GM21367 (cell line): Measurements from ENCODE around the gene BRIP1.
"Not testable (repeated sequence)": the region's sequence is repeated elsewhere in the genome, so short reads cannot be mapped to it uniquely, and the experiment has no call there.

Source experiments
- ATAC-seq: cut with Tn5 transposase; IDR thresholded peaks from one replicate; pipeline ENCODE4 v1.9.1; 2021; ENCODE audit not compliant: unreplicated experiment

Gene BRIP1

DNA sequence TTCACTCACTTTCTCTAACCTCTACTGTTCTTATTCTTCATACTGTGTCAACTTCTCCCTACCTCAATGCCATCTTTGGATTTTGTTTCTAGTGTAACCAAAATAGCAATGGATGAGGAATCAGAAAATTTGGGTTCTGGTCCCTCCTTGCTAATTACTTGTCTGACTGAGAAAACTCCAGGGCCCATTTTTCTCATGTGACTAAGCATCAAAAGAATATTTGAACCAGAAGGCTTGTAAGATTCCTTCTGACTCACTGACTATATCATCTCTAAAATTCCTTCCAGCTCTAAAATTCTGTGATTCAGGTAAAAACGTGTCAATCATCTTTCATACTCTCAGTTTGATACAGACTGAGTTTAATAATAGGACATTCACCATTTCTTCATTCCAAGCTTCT, 57.9 kb downstream of the BRIP1 start:
- ATAC-seq: no peak

DNA sequence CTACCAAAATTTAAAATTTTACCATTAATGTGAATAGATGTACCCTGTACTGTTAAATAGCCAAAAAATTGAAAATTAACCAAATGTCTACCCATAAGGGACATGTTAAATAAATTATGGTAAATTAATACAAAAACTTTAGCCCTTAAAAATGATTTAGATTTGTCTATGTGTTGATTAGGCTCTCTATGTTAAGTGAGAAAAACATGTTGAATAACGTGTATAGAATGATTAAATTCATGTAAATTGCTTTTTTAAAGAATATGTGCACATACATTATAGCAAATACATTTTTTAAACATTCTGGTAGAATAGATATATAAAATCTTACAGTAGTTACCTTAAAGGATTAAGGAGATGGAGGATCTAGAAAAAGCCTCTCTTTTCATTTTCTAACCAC, 59.5 kb downstream of the BRIP1 start:
- ATAC-seq: no peak

DNA sequence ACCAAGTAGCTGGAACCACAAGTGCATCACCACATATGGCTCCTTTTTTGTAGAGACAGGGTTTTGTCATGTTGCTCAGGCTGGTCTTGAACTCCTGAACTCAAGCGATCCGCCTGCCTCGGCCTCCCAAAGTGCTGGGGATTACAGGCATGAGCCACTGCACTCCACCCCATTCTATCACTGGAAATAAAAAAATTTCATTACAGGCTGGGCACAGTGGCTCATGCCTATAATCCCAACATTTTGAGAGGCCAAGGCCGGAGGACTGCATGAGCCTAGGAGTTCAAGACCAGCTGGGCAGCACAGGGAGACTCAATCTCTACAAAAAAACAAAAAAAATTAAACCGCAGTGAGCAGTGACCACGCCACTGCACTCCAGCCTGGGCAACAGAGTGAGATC, 60.1 kb downstream of the BRIP1 start:
- ATAC-seq: no peak

DNA sequence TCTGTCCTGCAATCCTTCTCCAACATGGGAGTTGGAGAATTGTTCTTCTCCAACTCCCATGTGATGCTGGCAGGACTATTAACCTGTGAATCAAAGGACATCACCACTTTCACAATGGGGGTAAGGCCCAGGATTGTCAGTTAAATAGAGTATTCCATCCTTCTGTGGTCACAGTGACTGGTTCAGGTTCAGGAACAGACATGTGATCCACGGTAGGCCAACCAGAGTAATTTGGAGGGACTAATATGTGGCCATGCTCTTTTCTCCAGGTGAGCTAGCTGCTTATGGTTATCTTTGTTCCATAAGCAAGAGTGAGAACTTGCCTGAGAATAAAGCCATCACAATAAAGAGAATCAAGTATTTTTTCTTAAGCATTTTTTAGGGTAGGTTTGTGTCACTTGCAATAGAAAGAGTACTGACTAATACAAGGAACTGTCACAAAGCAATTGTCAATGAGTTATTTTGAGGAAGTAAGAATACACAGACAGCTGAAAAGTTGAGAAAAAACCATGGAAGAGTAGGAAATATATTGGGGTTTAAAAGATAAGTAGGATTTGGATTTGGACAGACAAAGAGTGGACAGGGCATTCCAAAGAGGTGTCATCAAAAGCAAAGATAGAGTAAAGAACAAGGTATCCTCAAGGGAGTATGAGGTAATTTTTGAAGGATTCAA, 63.4 kb downstream of the BRIP1 start:
- no peak for ATAC-seq

DNA sequence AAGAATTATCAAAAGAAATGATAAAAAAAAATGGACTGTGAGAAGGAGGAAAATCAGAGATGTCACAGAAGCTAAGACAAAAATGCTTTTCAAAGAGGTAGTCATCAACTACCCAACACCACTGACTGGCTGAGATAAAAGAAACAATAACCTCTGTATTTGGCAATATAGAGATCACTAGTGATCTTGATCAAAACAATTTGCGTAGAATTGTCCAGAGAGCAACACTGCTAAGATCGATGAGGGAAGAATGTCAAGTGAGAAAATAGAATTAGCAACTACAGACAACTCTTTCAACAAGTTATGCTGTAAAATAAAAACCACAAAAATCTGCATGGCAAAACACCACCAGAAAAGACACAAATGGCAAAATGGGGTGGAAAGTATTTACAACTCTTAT, 66.0 kb downstream of the BRIP1 start:
- ATAC-seq: no peak

DNA sequence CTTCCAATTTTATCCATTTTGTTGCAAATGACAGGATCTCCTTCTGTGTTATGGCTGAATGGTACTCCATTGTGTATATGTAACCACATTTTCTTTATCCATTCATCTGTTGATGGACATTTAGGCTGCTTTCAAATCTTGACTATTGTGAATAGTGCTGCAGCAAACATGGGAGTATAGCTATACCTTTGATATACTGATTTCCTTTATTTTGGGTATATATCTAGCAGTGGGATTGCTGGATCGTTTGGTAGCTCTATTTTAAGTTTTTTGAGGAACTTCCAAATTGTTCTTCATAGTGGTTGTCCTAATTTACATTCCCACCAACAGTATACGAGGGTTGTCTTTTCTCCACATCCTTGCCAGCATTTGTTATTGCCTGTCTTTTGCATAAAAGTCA, 67.8 kb downstream of the BRIP1 start:
- no peak for ATAC-seq

- no peak for ATAC-seq
These were observed 68.5 kb downstream of the BRIP1 start for GRCh38 chr17:61794792-61795191.

DNA sequence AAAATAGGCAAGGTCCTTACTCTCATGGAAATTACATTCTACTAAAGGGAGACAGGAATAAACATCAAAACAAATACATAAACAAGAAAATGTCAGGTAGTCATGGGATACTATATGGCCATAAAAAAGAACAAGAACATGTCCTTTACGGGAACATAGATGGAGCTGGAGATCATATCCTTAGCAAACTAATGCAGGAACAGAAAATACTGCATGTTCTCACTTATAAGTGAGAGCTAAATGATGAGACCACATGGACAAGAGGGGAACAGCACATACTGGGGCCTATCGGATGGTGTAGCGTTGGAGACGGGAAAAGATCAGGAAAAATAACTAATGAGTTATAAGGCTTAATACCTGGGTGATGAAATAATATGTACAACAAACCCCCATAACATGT, 69.1 kb downstream of the BRIP1 start:
- no peak for ATAC-seq

- ATAC-seq: no peak
These were observed 69.8 kb downstream of the BRIP1 start for GRCh38 chr17:61793565-61793964.

- no peak for ATAC-seq
These were observed 73.5 kb downstream of the BRIP1 start for GRCh38 chr17:61789872-61790271.

GRCh38 chr17:61786088-61786487, 77.2 kb downstream of the BRIP1 start:
- no peak for ATAC-seq

- no peak for ATAC-seq
These were observed 78.8 kb downstream of the BRIP1 start for GRCh38 chr17:61784510-61784909.

DNA sequence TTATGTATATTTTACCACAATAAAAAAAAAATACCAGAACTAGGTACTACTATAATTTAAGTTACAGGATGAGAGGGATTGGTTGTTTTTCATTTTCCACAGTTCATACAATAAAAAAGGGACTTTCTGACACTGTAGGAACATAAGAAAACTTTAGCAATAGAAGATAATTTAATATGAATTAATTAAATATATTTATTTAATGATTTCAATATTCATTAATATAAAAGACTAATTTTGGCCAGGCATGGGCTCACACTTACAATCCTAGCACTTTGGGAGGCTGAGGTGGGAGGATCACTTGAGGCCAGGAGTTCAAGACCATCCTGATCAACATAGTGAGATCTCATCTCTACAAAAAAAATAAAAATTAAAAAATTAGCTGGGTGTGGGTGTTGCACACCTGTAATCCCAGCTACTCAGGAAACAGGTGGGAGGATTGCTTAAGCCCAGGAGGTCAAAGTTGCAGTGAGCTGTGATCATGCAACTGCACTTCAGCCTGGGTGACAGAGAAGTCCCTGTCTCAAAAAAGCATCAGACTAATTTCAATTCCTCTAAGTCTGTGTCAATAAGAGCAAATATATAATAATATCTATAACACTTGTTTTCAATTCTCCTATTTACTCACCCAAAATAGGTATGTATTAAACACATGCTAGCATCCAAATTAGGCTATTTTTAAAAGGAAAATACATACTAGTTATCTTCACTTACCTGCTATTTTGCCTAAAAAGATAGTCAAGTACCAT, 79.6 kb downstream of the BRIP1 start:
- ATAC-seq: no peak

DNA sequence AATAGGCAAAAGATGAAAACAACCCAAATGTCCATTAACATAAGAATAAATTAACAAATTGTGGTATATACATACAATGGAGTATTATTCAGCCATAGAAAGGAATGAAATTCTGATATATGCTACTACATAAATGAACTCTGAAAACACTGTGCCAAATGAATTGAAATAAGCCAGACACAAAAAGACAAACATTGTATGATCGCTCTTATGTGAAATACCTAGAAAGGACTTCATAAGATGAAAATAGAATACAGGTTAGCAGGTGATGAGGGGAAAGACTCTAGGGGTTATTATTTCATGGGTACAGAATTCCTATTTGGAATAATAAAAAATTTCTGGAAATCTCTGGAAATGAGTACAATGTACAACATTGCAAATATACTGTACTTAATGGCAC, 80.2 kb downstream of the BRIP1 start:
- no peak for ATAC-seq

DNA sequence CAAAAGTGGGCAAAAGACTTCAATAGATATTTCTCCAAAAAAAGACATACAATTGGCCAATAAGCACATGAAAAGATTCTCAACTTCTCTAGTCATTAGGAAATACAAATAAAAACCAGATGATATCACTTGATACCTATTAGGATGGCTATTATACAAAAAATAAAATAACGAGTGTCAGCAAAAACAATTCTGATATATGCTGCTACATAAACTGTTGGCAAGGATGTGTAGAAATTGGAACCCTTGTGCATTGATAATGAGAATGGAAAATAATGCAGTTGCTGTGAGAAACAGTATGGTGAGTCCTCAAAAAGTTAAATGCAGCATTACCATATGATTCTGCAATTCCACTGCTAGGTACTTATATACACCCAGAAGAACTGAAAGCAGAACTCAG, 80.6 kb downstream of the BRIP1 start:
- no peak for ATAC-seq

- no peak for ATAC-seq
These were observed 88.0 kb downstream of the BRIP1 start for GRCh38 chr17:61775364-61775763.

DNA sequence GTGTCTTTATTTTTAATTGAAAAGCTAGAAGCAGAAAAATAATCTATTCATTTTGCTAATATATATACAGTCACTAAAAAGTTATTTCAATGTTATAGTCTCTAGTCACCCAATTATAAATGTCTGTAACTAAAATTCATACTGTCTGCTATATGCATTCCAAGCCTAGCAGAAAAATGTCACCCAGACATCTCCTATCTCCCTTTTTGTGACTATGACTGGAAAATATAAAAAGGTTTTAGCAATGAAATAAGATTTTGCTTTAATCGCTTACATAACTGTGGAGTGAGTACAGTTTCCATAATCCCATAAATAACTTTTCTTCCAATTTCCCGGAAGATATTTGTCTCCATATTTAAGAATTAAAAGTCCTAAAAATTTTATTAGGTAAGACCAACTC, 88.6 kb downstream of the BRIP1 start:
- ATAC-seq: no peak

GRCh38 chr17:61774087-61774486, 89.2 kb downstream of the BRIP1 start:
- ATAC-seq: not testable (repeated sequence)

DNA sequence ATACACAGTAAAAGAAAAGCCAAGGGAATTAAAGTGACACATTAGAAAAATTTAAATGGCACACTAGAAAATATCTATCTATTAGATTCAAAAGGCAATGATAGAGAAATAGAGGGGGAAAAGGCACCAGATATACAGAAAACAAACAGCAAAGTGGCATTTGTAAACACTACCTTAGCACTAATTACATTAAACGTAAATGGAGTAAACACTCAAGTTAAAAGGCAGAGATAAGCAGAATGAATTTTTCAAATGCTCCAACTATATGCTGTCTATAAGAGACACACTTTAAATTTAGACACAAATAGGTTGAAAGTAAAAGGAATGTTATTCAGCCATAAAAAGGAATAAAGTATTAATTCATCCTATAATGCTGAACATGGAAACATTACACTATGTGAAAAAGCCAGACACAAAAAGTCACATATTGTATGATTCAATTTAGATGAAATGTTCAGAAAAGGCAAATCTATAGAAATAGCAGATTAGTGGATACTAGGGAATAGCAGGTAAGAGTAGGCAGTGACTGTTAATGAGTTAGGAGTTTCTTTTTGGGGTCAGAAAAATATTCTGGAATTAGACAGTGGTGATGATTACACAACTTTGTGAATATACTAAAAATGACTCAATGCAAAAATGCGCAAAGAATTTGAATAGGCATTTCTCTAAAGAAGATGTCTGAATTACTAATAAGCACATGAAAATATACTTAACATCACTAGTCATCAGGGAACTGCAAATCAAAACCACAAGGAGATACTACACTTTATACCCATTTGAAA, 92.4 kb downstream of the BRIP1 start:
- no peak for ATAC-seq

DNA sequence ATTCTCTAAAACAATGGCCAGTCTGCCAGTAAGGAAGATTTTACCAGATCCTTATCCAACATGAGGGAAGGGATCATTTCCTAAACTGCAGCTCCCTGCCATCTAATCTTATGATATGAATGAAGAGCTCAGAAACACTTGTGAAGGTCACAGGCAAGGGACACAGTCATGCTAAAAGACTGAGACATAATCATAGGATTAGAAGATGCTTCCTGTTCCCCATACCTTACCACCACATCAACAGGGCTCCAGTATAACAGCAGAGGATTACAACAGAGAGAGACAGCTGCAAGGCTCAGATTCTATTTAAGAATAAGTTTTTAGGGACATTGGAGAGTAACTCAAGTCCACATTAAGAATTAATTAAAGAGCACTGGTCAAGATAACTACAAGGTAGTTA, 93.3 kb downstream of the BRIP1 start:
- ATAC-seq: no peak

- ATAC-seq: no peak
These were observed 94.9 kb downstream of the BRIP1 start for GRCh38 chr17:61768405-61768804.

- ATAC-seq: no peak
These were observed 96.8 kb downstream of the BRIP1 start for GRCh38 chr17:61766520-61766919.
